HG02623 (cell line): ENCODE measurements around the gene BICRAL.
A peak's percentile ranks its signal among the peaks of the same experiment; 100 is the strongest.
"Not testable (repeated sequence)": the region's sequence is repeated elsewhere in the genome, so short reads cannot be mapped to it uniquely, and the experiment has no call there.

Experiments used
- ATAC-seq: cut with Tn5 transposase; IDR thresholded peaks from one replicate; pipeline ENCODE4 v1.9.1; 2021; ENCODE audit warnings: moderate library complexity; ENCODE audit not compliant: unreplicated experiment

BICRAL gene, protein sequence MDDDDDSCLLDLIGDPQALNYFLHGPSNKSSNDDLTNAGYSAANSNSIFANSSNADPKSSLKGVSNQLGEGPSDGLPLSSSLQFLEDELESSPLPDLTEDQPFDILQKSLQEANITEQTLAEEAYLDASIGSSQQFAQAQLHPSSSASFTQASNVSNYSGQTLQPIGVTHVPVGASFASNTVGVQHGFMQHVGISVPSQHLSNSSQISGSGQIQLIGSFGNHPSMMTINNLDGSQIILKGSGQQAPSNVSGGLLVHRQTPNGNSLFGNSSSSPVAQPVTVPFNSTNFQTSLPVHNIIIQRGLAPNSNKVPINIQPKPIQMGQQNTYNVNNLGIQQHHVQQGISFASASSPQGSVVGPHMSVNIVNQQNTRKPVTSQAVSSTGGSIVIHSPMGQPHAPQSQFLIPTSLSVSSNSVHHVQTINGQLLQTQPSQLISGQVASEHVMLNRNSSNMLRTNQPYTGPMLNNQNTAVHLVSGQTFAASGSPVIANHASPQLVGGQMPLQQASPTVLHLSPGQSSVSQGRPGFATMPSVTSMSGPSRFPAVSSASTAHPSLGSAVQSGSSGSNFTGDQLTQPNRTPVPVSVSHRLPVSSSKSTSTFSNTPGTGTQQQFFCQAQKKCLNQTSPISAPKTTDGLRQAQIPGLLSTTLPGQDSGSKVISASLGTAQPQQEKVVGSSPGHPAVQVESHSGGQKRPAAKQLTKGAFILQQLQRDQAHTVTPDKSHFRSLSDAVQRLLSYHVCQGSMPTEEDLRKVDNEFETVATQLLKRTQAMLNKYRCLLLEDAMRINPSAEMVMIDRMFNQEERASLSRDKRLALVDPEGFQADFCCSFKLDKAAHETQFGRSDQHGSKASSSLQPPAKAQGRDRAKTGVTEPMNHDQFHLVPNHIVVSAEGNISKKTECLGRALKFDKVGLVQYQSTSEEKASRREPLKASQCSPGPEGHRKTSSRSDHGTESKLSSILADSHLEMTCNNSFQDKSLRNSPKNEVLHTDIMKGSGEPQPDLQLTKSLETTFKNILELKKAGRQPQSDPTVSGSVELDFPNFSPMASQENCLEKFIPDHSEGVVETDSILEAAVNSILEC

DNA sequence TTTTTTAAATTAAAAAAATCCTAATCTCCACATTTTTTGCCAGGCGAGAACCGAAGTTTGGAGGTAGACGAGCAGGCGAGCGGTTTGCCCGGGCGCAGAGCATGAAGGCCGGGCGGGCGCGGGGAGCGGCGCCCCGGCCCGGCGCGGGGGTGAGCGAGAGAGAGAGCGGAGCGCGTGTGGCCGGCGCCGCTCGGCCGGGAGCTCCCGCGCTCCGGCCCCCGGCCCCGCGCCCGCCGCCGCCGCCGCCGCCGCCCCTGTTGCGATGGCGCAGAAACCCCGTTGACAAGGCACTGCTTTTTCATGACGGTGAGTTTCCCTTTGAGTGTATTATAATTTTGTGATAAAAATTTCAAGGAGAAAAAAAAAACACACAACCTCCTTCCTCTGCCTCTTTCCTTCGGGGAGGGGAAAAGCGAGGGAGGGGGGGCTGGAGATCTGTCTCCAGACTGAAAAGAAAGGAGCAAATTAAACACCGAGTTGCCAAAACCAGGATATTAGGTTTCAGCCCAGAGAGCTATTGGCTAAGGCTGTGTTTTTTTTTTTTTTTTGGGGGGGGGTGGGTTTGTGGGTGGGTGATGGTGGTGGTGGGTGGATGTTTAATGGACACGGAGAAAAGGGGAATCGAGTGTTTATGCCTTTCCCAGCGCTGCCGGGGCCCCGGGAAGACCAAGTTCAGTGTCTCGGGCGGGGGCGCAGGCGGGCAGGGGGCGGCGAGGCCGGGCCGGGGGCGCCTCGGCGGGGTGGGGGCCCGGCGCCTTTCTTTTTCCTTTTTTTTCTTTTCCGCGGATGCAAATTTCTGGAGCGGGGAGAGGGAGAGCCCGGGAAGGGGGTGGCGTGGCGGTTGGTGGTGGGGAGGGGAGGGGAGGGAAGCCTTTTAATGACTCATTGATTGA is at the start of gene BICRAL:
BICRAL (plus strand) TSS at position 257 of the 893 bp plus-strand sequence. CDS start 39,971 bp downstream, outside the sequence.
- ATAC-seq: no peak

DNA sequence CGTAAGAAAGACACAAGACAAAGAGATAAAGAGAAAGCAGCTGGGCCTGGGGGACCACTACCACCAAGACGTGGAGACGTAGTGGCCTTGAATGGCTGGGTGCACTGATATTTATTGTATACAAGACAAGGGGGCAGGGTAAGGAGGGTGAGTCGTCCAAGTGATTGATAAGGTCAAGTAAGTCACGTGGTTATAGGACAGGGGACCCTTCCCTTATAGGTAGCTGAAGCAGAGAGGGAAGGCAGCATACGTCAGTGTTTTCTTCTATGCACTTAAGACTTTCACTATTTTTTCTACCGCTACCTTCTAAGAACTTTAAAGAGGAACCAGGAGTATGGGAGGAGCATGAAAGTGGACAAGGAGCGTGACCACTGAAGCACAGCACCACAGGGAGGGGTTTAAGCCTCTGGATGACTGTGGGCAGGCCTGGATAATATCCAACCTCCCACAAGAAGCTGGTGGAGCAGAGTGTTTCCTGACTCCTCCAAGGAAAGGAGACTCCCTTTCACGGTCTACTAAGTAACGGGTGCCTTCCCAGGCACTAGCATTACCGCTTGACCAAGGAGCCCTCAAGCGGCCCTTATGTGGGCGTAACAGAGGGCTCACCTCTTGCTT is 47.9 kb upstream of the BICRAL start:
- not testable (repeated sequence) for ATAC-seq

DNA sequence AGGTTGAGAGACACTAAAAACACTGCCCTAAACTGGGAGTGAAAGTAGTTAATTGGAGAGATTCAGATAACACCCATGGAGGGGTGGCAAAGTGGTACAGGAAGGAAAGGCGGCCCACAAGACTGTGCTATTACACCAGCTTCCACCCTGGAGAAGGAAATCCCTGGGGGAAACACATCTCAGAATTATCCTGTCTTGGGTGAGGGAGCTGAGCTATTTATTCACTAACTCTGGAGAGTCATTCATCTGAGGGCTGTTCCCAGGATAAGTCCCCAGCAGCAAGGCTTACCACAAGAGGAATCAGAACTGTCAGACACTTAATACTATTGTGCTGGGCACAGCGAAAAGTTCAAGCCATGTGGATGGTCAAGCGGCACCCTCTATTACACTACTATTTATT is 45.9 kb upstream of the BICRAL start:
- ATAC-seq: no peak

DNA sequence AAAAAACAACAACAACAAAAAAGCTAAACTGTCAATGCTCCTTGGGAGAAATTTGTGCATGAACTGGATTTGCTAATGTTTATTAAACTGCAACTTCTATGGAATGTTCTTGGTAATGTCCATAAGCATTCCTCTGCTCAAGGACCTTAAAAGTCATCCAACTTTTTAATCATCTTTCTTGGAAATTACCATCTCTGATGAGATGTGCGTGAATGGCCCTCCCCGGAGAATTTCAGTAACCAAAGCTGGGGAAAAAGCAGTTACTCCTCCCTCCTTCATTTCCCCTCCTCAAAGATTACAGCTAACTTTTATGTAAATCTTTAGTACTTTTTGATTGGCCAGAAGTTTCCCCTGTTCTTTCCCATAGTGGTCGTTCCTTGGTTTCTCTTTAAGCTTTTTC is 41.1 kb upstream of the BICRAL start:
- no peak for ATAC-seq

DNA sequence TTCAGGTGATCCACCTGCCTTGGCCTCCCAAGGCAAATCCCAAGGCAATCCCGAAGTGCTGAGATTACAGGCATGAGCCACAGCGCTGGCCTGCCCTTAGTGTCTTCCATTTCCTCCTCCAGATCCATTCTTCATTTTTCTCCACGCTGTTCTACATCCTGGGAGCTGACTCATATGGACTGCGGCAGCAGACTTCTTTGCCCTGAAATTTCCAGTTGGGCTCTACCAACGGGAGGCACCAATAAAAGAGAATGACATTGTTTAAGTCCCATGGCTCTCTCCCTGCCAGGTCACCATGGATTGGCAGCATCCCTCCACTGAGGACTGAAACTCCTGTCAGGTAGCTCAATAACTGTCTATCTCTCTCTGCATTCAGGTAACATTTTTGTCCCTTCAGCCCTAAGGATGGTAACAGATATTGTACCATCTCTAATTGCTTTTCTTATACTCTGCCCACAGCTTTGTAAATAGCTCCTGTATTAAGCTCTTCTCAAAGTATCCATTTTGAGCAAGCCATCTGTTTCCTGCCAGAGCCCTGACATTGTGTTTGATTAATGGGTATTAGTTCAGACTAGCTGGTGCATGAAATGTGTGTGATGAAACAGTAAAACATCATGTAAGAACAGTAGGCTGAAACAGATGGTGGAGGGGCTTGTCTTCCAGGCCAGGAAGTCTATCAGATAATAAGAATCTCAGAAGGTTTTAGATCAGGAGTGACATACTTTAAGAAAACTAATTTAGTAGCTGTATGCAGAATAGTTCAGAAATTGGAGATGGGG is 39.5 kb upstream of the BICRAL start:
- no peak for ATAC-seq

DNA sequence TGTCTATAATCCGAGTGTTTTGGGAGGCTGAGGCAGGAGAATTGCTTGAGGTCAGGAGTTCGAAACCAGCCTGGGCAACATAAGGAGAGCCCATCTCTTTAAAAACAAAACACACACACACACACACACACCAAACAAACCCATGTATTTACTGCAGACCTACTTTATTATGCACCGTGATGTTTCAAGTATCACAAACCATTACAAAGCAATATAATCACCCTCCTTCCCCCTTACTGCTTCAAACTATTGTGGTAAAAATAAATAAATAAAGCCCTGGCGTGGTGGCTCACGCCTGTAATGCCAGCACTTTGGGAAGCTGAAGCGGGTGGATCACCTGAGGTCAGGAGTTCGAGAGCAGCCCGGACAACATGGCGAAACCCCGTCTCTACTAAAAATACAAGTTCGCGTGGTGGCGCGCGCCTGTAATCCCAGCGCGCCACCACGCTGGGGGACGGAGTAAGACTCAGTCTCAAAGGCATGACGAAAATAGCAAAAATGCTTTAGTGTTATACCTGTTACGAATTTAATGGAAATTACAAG is 37.4 kb upstream of the BICRAL start:
- no peak for ATAC-seq

DNA sequence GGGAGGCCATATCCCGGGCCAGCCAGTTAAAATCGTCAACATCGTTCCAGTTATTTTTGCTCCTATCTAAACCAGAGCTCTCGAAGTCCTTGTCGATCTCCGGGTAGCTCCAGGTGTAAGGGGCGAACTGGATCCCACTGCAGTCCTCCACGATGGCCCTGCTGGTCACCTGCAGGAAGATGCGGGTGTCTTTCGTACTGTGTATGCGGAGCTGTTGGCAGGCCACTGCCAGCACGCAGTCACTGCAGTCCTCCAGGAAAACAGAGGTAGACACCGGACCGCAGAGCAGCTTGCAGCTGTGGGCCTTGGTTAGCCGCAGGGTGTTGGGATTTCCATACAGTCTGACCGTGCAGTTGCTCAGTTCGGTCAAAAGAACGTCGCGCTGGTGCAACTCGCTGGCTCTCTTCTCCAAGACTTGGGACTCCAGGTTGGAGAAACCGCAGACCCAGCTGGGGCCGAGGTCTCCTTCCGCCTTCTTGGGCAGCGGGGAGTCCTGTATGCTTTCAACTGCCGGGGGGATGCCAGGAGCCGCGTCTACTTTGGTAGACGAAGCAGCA is 36.7 kb upstream of the BICRAL start:
- no peak for ATAC-seq

DNA sequence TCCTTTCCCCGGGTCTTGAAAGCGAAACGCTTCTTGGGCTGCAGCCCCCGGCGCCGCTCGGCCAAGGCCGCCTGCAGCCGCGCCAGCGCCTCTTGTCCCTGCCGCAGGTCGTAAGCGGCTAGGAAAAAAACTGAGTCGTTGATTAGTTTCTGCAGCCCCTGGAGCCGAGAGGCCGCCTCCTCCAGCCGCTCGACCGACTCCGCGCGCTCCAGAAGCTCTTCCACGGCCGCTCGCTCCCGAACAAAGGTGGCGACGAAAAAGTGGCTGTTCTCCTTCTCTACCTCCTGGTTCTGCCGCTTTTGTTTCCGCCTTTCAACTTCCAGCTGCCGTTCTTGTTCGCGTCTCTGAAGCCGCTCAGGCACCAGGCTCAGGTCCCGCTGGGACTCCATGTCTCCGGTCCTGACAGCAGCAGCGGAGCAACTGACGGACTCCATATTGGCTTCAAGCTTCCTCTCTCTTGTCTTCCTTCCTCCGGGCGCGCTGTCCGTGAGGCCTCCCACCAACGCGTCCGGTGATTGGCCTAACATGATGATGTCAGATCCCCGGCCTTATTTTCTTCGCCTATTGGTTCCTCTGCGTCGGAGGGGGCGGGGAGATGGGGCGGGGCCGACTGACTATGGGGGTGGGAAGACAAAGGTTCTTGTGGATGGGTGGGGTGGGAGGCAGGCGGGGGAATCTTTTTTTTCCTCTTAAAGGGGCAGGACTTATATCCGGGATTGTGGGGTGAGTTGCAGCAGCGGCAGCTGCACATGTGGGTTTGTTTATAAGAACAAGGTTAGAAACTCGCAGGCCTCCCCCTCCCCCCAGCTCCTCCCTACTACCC is 36.0 kb upstream of the BICRAL start, which contains the start of gene TBCC:
TBCC (minus strand) TSS at position 464 of the 823 bp plus-strand sequence; CDS start at position 434, 30 bp downstream.
- peak; percentile 69 for ATAC-seq

DNA sequence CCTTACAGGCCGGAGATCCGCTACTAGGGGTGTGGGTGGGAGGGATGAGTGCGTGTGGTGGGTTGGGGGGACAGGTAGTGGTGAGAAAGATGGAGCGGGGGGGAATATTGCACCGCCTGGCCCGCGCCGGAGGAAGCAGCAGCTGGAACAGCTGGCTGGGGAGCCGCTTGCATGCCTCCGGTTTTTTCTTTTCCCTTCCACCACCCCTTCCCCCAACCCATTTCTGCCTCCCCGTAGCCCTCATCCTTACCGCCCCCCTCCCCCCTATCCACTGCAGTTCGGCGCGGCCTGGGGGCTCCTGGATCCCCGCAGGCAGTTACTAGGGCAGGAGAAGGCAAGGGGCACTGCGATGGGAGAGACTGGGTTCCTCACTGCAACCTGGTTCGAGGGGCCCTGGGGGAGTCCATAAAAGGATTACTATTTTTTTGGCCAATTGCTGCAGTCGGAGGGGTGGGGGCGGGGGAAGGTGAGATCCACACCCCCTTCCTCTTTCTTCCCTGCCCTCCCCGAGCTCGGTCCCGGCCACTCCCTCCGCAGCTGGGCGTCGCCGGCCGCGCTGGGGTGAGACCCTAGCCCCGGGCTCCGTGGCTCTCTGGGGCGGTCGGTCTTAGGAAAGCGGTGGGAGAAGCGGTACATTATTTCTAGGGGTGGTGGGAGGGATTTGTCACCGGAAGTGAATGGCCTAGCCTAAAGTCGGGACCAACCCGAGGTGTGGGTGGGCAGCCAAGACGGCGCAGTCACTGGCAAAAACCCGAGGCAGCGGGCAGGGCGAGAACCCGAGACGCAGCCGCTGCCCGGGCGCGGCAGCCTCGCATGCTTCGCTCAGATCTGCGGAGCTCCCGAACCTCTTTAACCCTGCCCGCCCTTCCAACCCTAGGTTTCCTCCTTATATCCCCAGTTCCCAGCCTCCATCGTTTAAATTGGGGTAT is 35.1 kb upstream of the BICRAL start:
- peak; percentile 55 for ATAC-seq

DNA sequence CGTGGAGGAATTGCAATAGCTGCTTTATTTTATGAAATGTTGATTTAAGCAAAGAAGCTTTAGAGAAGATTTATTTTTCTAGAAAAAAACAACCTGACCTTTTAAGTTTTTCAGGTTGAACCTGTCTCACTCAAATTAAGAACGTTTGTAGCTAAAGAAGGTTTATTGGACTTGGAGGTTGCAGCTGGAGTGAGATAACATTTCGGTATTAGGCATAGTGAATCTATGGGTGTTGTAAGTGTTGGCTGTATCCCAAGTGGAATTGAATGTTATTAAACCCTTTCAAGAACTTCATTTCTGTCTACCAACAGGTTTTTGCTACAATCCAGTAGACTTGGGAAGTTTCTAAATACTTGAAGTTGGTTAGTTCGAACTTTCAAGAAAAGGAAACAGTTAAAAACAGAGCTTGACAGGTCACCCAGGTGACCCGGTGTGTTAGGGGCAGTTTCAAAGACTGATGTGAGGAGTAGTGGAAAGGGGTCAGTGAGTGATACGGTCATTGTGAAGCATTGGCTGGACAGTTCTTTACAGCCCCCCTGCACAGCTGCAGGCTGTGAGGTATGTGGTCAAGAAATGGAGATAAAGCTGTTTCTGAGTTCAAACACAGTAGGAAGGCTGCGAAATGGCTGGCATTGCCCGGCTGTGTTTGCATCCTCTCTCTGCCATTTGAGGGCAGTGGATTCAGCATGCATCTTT is 33.5 kb upstream of the BICRAL start:
- no peak for ATAC-seq

DNA sequence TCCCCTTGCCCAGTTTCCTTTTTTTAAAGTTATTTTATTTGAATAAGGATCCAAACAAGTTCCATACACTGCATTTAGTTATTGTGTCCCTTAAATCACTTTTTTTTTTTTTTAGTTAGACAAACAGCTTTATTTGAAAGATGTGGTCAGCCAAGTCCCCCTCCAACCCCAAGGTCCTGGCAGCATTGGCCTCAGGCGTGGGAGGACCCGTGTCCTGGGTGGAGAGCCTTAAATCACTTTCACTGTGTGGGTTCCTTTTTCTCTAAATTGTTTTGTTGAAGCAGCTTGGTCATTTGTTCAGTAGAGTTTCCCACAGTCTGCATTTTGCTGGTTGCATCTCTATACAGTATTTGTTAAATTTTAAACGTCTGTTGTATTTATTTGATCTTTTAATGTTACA is 30.8 kb upstream of the BICRAL start:
- no peak for ATAC-seq

DNA sequence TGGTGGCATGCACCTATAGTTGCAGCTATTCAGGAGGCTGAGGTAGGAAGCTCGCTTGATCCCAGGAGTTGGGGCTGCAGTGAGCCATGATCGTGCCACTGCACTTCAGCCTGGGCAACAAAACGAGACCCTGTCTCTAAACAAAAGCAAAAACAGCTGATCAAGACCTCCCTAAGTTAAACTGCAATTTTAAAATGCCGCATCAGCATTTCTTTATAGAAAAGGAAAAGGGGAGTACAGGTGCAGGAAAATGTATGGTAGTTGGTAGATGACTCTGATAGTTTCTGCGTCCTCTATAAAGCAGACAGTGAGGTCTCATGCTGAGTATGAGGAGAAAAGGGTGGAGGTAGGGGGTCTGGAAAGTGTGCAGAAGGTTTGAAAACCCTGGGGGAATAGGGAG is 27.1 kb upstream of the BICRAL start:
- ATAC-seq: no peak

DNA sequence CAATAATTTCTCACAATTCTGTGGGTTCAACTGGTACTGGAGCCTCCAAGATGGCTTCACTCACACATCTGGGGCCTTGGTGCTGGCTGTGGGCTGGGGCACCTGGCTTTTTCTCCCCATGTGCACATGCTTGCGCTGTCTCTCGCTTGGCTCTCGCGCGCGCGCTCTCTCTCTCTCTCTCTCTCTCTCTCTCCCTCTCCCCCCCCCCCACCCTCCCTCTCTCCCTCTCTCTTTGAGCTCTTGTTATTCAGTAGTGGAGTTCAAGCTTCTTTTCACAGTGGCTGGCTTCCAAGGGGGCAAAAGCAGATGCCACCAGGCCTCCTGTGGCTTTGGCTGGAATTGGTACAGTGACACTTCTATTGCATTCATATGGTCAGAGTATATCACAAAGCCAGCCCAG is 25.1 kb upstream of the BICRAL start:
- no peak for ATAC-seq

DNA sequence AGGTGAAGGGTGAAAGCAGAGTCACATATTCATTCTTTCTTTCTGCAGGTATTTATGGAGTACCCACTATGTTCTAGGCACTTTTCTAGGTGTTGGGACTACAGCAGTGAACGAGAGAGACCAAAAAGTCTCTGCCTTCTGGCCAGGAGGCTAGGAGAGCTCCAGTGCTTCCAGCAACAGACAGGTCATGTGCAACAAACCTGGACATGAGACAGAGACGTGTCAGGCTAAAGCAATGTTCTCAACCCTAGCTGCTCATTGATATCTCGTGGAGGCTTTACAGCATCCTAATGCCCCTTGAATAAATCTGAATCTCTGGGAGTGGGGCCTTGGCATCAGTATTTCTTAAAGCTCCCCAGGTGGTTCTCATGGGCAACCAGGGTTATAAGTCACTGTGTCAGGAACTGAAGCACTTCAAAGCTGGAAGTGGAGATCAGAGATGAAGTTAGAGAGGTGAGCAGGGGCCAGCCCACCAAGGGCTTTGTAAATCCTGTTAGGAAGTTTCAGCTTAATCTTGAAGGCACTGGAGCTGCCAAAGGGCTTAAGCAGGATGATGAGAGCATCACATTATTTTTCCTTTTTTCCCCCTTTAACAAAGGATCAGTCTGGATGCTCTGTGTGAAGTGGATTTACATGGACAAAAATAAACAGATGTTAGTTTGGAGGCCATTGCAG is 23.0 kb upstream of the BICRAL start:
- no peak for ATAC-seq

DNA sequence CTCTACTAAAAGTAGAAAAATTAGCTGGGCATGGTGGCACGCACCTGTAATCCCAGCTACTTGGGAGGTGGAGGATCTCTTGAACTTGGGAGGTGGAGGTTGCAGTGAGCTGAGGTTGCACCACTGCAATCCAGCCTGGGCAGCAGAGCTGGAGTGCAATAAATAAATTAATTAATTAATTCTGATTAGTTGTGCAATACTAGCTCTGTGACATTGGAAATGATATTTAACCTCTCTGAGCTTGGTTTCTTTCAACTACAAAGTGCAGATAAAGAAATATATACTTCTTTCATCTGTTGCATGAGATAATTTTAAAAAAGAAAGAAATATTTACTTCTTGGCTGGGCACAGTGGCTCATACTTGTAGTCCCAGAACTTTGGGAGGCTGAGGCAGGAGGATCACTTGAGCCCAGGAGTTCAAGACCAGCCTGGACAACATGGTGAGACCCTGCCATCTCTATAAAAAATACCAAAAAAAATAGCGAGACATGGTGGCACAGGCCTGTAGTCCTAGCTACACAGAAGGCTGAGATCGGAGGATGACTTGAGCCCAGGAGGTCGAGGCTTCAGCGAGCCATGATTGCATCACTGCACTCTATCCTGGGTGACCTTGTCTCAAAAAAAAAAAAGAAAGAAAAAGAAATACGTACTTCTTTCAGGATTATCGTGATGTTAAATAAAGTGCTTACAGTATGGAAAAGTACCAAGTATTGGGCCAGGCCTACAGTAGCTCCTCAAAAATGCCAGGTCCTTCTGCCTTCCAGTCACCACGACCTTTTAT is 20.4 kb upstream of the BICRAL start:
- no peak for ATAC-seq
